Left kidney (tissue), 2 donors: ENCODE measurements around the gene CORO2B. TPM values are rescaled to one million over a fixed set of nuclear protein-coding genes. Genes with fewer than 3 reads are reported as not detected.
A peak's percentile ranks its signal among the peaks of the same experiment; 100 is the strongest.

Experiments
- DNase-seq: peaks from one replicate; pipeline ENCODE4 v3.0.0-alpha.2; 2013
- polyA plus RNA-seq: library from polyadenylated mRNA; unstranded; fragments of 120-200 nt; gene quantifications from one replicate; pipeline ENCODE4 v1.2.1, GENCODE V29; 2013; ENCODE audit not compliant: insufficient read length

CORO2B gene
- polyA plus RNA-seq, 1 donor = 23.0 TPM

DNA sequence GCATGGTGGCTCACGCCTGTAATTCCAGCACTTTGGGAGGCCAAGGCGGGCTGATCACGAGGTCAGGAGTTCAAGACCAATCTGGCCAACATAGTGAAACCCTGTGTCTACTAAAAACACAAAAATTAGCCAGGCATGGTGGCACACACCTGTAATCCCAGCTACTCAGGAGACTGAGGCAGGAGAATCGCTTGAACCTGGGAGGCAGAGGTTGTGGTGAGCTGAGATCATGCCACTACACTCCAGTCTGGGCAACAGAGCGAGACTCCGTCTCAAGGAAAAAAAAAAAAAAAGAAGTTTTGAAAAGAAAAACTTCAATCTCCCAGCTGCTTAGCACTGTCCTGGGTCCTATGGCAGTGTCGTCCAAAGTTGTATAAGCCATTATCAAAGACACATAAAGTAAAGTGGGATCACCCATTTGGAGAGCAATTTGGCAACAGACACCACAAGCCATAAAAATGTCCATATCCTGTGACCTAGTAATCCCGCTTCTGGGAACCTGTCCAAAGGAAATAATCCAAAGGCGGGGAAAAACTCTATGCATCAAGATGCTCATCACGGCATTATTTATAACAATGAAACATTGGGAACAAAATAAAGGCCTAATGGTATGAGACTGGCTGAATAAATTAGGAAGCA is 26.2 kb downstream of the CORO2B start:
- DNase-seq = peak; percentile 80

DNA sequence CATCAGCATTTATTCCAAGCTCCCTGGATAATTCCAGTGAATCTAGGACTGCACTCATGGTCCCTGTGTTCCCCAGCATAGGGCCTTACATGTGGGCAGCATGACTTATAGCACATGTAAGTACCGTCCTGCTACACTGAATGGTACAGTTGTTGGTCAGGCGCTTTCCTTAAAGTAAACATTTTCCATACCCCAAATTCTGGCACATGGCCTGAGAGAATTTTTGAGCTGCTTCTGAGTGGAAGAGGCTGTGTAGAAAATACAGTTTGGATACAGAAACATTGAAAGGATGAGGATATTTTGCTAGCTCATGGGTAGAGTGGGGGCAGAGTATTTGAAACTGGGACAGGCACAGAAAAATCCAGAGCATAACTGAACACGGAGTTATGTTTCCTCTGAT is 27.6 kb downstream of the CORO2B start:
- DNase-seq = no peak

DNA sequence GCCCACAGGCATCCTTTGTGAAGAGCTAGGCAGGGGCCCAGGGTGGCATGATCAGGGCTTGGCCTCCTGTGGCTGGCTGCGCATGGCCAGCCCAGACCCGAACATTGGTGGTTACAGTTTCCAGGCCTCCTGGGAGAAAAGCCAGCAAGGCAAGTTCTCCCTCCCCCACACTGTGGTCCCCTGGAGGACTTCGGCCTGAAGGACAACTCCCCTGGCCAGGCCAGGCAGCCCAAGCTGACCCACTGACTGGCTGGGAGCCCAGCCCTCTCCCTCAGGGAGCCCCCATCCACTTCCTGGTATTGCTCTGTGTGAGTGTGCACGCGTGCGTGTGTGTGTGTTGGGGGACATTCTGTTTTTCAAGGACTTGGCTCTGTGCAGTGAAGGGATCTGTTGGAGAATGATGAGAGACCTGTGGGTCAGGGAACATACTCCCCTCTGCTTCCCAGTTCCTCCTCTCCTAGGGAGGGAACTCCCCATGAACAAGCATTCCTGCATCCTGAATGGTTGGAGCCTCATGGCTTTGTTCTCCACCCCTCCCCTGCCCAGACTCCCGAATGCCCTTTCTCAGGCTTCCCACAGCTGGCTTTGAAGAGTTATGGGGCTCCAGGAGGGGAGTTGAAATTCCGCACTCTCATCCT is 29.5 kb downstream of the CORO2B start:
- DNase-seq = peak; percentile 45

DNA sequence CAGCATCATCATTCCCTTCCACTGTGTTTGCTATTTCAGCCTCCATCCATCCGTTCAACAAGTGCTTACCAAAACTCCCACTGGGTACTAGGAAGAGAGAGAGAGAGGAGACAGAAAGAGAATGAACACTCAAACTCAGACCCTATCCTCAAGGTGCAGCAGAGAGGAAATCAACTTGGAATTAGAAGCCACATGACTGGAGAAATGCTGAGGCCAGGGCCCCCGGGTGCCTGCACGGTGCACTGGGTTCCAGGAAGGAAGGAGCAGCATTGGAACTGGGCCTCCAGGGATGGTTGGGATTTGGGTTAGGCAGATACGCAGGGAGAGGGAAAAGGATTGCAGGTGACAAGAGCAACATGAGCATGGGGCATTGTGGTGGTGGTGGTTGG is 30.0 kb downstream of the CORO2B start:
- no peak for DNase-seq

DNA sequence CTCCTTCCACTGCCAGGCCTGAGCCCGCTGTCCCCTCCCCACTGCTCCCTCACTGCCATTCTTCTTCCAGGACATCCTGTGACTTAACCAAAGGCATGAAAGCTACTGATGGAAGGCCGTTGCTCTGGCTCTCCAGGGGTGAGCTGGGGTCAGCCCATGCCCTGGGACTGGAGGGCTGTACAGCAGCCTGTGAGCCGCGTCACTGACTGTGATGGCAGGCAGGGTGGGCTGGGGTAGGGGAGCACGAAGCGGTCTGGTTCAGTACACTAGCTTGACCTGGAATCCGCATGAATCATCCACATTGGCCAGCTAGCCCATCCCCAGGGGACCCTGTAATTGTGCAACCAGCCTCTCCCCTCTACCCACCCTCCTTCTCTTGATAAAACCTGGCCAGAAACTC is 30.8 kb downstream of the CORO2B start:
- no peak for DNase-seq

DNA sequence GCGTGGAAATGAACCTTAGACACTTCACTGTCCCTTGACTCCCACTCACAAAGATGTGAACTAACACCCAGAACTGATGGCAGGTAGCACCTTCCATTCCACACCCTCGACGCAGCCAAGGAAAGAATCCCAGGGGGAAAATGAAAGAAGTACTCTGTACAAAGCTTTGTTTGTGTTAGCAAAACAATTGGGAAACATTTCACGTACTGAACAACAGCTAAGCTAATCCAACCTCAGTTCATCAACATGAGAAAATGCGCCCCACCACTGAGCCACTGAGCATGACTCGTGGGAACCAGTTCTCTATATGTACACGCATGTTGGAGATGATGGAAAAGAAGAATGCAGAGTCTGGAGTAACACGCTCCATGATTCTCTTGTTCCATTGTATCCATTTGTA is 32.0 kb downstream of the CORO2B start:
- DNase-seq = no peak

DNA sequence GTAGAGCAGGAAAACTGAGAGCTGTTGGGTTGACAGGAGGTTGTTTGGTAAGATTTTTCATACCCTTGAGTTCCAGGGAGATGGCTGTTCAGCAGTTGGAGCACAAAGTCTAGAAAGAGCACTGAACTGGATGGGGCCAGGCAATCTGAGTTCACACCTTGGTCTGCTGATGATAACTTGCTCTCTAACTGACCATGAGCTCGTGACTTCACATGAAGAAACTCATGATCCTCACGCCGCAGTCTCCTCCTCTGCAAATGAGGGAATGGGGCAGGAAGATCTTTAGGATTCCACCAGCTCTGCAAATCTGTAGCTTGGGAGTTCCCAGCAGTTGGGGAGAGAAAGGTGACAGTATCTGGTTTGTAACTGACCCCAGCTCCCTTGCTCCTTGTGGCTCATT is 33.7 kb downstream of the CORO2B start:
- DNase-seq = no peak

DNA sequence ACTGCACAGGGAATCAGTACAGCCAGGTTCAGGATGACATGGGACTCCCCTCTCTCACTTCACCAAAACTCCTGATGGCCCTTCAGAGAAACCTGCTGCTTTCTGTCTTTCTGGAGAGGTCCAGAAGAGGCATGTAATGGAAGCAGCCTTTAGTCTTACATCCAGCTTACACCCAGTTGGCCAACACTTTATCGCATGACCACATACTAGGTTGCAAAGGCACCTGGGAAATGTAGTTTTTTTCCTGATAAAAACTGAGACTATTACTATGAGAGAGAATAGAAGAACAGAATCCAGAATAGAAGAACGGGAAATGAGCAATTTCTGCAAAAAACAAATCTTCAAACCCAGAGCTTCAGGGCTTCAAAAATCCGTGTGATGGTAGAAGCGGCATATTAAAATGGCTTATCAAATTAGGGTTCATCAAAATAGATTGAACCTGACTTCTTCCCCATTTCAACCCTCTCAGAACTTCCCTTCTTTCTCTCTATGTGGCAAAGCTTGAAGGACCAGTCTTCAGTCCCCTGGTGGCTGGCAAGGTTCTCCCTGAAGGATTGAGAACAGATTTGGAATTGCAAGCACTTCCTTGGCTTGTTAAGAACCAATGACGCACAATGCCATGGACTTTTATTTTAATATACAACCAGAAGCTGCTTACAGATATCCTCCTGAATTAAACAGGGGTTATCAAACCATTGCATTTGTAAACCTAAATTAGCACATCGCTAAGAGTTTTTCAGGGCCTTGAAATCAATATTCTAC is 34.4 kb downstream of the CORO2B start:
- DNase-seq = no peak

DNA sequence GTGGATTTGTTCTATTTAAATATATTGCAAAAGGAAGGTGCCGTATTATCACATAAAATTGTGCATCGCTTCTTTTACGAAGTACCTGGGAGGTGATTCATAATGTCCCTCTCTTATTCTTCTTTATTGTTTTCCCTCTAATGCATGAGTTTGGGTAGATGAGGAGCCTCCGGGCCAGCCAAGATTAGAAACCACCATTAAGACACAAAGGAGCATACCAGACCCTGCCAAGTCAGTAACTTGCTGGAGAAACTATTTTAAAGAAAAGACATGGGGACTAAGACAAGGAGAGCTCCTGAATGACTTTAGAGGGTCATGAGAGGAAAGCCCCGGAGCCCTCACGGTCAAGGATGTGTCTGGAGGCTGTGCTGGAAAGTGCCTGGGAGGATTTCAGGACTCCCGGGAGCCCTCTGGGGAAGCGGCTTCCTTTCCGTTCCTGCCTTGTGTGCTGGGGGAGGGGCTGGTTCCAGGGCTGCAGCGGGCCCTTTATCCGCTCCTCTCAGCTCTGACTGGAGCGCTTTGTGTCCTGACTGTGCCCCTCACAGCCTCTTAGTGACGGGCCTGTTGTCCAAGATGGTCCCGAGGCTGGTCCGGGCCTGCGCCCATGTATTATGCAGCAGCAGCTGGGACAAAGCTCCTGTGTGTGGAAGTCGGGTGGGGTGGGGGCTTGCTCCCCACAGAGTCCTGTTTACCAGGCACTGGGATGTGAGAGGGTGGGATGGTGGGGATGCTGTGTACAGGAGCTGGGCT is 35.7 kb downstream of the CORO2B start:
- no peak for DNase-seq

DNA sequence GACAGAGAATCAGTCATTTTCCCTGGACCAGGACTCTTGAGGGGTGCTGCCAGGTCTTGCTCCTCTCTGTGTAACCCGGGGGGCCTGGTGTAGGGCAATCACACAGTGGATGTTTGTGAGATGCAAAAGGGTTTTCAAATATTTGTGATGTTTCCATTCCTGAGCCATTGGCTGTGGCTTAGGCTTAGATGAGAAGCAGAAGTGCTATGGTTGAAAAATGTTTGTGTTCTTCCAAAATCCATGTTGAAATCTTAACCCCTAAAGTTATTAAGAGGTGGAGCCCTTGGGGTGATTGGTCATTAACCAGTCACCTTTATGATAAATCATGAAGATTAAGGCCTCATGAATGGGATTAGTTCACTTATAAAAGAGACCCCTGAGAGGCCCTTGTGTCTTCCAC is 36.5 kb downstream of the CORO2B start:
- DNase-seq = no peak

DNA sequence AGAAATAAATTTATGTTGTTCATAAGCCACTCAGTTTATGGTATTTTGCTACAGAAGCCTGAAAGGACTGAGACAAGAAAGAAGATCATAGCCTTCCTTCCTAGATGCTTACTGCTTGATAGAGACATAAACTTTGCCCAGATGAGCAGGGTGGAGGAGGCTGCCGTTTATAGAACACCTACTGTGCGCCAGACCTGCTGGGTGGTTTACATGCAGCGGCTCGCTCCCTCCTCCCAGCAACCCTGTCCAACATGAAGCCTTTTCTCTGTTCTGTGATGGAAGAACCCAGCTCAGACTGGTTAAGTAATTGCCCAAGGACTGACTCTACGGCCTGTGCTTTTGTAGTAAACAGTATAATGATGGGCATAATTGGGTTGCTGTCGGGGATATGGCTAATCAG is 37.0 kb downstream of the CORO2B start:
- no peak for DNase-seq

DNA sequence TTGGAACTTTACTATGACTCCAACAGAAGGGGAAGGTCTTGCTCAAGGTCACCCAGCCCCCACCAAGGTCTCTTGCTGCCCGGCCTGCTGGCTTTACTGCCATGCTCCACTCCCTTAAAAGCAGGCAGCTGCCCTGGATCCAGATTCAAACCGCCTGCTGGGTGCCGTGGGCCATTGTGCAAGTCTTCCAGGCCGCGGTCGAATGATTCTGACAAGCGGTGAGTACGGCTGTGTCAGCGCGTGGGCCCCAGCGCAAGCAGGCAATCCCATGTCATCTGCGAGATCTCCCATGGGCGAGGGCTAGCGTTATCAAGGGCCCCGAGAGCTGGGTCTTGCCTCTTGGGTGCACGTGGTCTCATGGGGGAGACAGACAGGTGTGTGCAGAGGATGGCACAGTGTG is 37.6 kb downstream of the CORO2B start:
- no peak for DNase-seq

DNA sequence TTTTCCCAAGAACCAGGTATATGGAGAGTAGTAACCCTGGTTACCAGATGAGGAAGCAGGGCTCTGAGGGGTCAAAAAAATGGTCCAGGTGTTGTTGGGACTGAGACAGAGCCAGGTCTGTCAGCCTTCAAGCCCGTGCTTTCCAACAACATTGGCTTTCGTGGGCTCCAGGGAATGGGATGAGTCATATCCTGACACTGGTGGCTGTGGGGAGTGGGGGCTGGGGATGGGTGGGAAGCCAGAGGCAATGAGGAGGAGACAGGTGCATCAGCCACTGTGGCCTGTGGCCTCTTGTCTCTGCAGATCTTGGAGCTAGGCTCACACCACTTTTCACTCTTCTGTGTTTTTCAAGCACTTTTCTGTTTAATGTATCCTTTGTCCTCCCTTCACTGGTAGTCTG is 38.2 kb downstream of the CORO2B start:
- no peak for DNase-seq

DNA sequence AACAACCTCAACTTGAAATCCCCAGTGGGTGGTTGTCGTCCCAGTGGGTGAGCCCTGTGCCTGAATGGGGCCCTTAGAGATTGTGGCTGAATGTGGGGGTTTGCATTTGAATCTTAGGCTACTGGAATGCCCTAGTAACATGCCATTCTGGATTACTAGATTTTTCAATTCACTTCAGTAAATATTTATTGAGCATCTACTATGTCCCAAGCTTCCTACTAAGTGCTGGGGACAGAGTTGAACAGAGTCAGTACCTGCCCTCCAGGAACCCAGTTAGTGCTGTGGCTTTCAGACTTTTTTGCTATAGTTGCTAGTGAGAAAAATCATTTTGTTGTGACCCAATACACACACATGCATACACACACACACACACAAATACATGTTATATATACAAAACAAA is 39.0 kb downstream of the CORO2B start:
- DNase-seq = no peak

DNA sequence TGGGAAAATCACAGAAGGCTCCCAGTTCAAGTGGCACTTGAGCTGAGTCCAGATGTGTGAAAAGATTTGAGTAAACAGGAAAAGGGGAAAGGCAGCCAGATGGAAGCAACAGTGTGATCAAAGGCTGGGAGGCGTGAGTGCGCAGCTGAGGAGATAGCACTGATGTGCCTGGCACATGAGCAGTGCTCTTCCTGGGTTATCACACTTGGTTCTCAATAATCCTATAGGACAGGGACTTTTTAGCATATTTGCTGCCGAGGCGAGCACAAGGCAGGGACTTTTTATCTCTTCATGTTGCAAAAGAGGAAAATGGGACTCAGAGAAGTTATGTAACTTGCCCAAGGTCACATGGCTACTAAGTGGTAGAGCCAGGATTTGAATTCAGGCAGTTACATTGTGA is 39.6 kb downstream of the CORO2B start:
- DNase-seq = no peak

DNA sequence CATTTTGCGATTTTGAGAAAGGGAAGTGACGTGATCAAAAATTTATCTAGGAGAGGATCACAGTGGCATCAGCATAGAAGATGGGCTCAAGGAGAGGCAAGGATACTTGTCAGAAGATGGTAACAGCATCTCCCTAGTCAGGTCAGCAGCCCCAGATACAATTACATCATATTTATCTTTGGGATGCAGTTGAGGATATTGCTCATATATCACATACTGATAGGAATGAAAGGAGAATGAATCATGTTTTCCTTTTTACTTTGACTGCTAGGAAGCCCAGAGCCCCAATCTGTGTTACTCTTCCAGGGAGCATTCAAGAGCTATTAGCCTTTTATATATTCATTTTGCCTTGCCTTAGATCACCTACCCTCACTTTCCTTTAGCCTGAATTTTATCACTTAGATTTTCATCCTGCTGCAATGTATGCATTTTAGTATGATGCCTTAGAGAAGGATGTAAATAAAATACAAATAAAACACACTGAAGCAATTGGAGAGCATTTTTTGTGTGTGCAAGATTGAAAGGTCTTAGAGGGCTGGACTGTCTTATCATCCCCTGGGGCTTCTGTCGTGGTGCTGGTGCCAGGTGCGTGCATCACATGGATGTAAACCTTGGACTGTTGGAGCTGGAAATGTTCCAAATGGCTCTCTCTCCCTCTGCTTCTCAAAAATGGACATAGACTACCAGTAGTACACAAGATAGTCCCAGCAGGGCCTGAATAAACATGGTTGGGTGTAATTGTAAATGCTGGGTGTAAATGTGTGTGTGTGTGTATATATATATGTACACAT is 40.3 kb downstream of the CORO2B start:
- DNase-seq = no peak

DNA sequence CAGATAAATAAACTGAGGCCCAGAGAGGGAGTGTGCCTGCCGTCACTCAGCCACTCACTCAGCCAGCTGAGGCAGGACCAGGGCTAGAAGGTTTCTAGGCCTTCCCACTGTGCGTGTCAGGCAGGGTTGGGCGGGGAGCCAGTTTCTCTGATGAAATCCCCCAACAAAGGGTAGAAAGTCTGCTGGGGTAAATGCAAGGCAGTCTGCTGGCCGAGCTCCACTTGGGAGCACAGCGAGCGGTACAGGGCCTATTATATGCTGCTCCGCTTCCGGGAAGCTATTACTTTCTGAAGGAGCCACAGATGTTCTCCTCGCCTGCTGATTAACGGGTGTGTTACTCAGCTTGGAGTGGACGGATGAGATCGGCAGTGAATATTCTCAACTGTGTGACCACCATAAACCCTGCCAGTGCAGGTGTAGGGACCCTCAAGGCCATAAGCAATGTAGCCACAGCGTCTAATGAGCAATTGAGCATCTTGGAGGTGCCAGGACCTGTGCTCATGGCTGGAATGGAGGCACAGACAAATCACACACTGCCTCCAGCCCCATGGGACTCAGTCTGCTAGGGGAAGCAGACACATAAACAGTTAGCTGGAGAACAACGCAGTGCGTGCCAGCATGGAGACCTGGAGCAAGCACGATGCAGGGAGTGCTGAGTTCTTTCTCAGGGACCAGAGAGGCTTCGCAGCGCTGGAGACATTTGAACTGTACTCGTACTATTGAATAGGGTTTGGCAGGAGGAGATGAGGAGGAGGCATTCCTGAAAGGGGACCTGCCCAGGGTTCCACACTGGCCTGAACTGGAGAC is 42.1 kb downstream of the CORO2B start:
- no peak for DNase-seq

DNA sequence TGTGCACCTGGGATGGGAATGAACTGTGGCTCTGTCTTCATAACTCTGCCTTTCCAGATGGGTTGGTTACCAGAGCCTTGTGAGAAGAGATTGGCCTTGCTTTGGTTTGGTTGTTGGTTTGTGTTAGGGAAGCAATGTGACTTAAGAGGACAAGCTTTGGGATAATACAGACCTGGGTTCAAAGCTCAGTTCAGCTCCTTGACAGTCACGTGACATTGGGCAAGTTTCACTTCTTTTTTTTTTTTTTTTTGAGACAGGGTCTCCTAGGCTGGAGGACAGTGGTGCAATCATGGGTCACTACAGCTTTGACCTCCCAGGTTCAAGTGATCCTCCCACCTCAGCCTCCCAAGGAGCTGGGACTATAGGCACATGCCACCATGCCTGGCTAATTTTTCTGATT is 42.7 kb downstream of the CORO2B start:
- DNase-seq = no peak

DNA sequence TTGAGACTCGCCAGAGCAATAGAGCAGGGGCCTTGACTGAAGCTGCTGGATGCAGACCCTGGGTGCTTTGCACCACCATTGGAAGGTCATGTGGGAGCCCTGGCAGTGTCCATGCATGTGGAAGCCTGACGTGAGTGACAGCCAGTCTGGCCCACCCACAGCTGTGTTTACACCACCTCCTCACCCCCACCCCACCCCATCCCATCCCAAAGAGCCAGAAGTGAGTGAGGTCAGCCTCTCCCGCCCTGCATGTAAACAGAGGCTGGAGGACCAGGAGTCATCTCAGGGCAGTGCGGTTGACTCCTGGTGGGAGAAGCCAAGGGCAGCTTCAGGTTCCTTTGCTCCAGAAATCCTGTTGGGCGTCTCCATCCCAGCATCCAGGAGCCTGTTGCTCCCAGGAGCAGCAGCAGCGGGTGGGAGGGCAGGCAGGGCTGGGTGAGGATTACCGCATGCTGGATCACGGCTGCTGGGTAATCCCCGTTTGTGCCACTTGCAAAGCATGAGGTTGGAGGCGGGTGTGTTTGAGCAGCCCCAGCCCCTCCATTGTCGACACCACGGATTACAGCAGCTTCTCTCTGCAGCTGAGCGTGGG is 44.6 kb downstream of the CORO2B start:
- DNase-seq = no peak

DNA sequence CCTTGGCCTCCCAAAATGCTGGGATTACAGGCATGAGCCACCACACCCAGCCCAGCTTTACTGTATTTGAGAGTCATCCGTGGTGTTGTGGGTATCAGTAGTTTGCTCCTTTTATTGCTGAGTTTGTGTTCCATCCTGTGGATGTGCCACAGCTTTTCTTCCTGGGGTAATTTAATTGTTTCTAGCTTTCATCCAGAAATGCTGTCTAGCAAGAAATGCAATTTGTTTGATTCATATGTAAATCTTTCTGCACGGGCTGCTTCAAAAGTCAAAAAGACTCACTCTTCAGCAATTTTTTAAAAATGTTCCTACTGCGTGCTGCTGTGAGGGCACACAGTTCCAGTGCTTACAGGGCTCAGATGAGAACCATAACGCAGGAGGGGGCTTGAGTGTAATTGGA is 47.1 kb downstream of the CORO2B start:
- no peak for DNase-seq

DNA sequence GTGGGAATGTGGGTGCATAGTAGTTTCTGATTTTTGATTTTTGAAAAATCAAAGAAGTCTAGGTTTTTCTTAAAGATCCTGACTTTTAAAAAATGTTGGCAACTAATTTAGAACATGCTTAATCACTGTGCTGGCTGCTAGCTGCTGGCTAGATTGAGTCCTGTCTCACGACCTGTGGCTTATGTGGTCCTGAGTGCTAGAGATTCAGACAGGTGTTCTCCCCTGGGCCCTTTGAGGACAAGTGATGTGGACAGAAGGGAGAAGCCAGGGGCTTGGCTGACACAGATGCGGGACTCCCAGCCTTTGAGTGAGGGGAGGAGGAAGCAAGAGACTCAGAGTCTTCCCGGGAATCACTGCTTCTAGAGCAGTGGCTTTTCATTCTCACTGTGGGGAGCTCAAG is 47.5 kb downstream of the CORO2B start:
- no peak for DNase-seq
